Tibial artery (tissue), 4 donors: Measurements from ENCODE around the gene CXCL8.
A peak's percentile ranks its signal among the peaks of the same experiment; 100 is the strongest.

Experiments
- DNase-seq, 2 donors: peaks; one replicate each; pipeline ENCODE4 v3.0.0-alpha.2; 2019
- H3K27ac ChIP-seq, 2 donors: fragments of 200-600 bp; sonication (generic) in 1 of 2; 1 replicate in 1 of 2; 2 replicates in 1 of 2; pipeline ENCODE4 v1.5.1; 2018 to 2019; ENCODE audit warnings: mild to moderate bottlenecking in 1 of 2
- H3K27me3 ChIP-seq, 2 donors: fragments of 200-600 bp; sonication (generic) in 1 of 2; one replicate each; pipeline versions ENCODE4 v1.5.1 to v1.6.0; 2016 to 2019
- H3K36me3 ChIP-seq, 3 donors: fragments of 200-600 bp; sonication (generic) in 2 of 3; one replicate each; pipeline ENCODE4 v1.5.1; 2016 to 2019; ENCODE audit warnings: mild to moderate bottlenecking in 2 of 3
- H3K4me1 ChIP-seq, 4 donors: fragments of 200-600 bp; sonication (generic) in 2 of 4; 1 replicate in 3 of 4; 2 replicates in 1 of 4; pipeline ENCODE4 v1.5.1; 2016 to 2019
- H3K4me3 ChIP-seq, 2 donors: fragments of 200-600 bp; sonication (generic) in 1 of 2; 1 replicate in 1 of 2; 2 replicates in 1 of 2; pipeline ENCODE4 v1.5.1; 2018 to 2019; ENCODE audit warnings: mild to moderate bottlenecking in 2 of 2
- H3K9me3 ChIP-seq, 3 donors: fragments of 200-600 bp; sonication (generic) in 1 of 3; one replicate each; pipeline ENCODE4 v1.5.1; 2016 to 2019
- intact Hi-C: fragments of 100-400 bp; cut with DNase I; formaldehyde crosslinking; loops from one replicate; pipeline ENCODE4 v1.15.0; 2023; ENCODE audit warnings: low total_unique reads
- TF ChIP-seq, protein P1 (sequence below), 2 experiments: fragments of 200-600 bp in 1 of 2; fragments of 450-650 bp in 1 of 2; IDR thresholded peaks; one replicate each; pipeline ENCODE4 v1.5.1; 2017 to 2019; ENCODE audit warnings: antibody characterized with exemption in 2 of 2, mild to moderate bottlenecking in 1 of 2, moderate library complexity in 1 of 2

CXCL8 gene

DNA sequence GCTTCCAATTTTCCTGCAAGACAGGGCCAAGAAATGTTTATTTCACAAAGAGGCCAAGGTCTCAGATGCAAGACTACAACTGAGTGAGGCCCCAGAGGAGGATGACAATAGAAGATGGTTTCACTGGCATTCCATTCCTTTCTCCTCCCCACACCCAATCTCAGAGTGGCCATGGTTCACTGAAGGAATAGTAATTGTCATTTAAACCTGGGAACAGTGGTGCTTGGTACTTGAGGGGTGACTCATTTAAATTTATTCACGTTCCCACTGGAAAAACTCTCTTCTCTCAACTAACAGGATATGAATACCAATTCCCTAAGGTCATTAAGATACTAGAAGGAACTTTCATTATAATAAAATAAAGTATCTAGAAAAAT is 35.3 kb upstream of the CXCL8 start:
- Histone ChIP-seq H3K4me1 (peaks cover 0 to 32% (median 29%) of the 10 kb centered on the region in 4 donors), H3K27me3 (no peaks in the 10 kb centered on the region), H3K36me3 (no peaks in the 10 kb centered on the region), H3K9me3 (no peaks in the 10 kb centered on the region), H3K4me3 (no peak overlapping the region), H3K27ac (peak overlapping the region; percentile 45 to 58)
- DNase-seq, result no peak
- intact Hi-C loops, result no loop called here
- TF ChIP-seq, protein P1, sequence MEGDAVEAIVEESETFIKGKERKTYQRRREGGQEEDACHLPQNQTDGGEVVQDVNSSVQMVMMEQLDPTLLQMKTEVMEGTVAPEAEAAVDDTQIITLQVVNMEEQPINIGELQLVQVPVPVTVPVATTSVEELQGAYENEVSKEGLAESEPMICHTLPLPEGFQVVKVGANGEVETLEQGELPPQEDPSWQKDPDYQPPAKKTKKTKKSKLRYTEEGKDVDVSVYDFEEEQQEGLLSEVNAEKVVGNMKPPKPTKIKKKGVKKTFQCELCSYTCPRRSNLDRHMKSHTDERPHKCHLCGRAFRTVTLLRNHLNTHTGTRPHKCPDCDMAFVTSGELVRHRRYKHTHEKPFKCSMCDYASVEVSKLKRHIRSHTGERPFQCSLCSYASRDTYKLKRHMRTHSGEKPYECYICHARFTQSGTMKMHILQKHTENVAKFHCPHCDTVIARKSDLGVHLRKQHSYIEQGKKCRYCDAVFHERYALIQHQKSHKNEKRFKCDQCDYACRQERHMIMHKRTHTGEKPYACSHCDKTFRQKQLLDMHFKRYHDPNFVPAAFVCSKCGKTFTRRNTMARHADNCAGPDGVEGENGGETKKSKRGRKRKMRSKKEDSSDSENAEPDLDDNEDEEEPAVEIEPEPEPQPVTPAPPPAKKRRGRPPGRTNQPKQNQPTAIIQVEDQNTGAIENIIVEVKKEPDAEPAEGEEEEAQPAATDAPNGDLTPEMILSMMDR (IDR thresholded peaks at IDR 0.05), result no peak

- intact Hi-C loops, result no loop called here
- no peaks in the 10 kb centered on the region for H3K9me3 ChIP-seq
- no peak for DNase-seq
- TF ChIP-seq, protein P1 (IDR thresholded peaks at IDR 0.05), result no peak
- peak overlapping the region; percentile 45 to 58 for H3K27ac ChIP-seq
- no peaks in the 10 kb centered on the region for H3K27me3 ChIP-seq
- no peak overlapping the region for H3K4me3 ChIP-seq
- no peaks in the 10 kb centered on the region for H3K36me3 ChIP-seq
- peaks cover 0 to 32% (median 29%) of the 10 kb centered on the region in 4 donors for H3K4me1 ChIP-seq
Measured at GRCh38 chr4:73705721-73706120, 34.6 kb upstream of the CXCL8 start.

DNA sequence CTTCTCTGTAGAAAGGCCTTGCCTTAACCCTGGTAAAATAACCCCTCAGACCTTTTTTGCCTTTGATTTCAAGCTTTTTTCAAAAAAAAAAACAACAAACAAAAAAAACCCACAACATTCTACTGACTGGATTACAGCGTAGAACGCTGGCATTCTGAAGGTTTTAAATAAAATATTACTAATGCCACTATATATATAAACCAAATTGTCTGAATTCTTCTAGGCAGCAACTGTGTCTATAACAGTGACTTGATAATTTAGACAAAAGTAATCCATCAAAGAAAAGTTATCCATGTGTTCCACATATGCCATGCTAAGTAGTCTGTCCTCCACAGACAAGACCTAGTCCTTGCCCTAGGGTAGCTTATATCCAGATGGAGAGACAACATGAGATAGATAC is 33.6 kb upstream of the CXCL8 start:
- no peaks in the 10 kb centered on the region for H3K36me3 ChIP-seq
- TF ChIP-seq, protein P1 (IDR thresholded peaks at IDR 0.05), result no peak
- H3K27me3 ChIP-seq, result no peaks in the 10 kb centered on the region
- no peaks in the 10 kb centered on the region for H3K9me3 ChIP-seq
- H3K27ac ChIP-seq, result no peak overlapping the region
- H3K4me3 ChIP-seq, result no peak overlapping the region
- H3K4me1 ChIP-seq, result peaks cover 0 to 32% (median 29%) of the 10 kb centered on the region in 4 donors
- intact Hi-C loops, result no loop called here
- no peak for DNase-seq

DNA sequence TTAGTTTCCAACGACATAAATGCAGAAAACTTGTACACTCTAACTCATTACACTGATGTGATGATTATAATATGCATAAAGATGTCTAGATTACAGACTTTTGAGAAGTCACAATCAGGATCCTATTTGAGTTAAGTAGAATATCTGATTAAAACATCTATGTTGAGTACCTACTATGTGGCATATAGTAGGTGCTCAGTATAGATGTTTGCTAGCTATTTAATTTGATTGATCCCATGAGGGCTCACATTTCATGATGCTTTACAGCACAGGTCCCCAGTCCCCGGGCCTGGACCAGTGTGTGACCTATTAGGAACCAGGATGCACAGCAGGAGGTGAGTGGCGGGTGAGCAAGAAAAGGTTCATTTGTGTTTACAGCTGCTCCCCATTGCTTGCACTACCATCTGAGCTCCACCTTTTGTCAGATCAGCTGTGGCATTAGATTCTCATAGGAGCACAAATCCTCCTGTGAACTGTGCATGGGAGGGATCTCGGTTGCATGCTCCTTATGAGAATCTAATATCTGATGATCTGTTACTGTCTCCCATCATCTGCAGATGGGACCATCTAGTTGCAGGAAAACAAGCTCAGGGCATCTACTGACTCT is 33.0 kb upstream of the CXCL8 start:
- H3K27ac ChIP-seq, result no peak overlapping the region

DNA sequence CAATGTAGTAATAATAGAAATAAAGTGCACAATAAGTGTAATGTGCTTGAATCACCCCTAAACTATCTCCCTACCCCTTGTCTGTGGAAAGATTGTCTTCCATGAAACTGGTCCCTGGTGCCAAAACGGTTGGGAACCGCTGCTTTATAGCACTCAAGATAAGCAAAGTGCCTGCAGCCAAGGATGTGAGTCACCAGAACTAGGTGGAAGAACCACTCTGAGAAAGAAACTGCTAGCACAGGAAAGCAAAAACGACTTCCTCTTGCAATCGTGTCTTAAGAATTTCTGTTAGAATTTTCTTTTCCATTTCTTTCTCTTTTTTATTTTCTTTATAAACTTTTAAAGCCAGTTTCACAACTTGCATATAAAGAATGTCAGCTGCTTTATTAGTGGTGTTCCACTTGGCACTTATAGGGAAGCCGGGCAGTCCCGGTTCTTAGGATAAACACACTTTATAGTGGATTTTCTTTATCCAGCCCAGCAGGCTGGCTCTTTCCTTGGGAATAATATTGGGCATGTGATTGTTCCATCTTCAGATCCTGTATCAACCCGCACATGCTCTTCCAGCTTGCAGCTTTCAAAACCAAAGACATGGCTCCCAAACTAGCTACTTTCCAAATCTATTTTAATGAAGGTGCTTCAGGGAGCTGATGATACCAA is 32.3 kb upstream of the CXCL8 start:
- intact Hi-C loops, result no loop called here
- DNase-seq, result peak; percentile 66 to 78
- H3K4me3 ChIP-seq, result peak overlapping the region in 1 of 2 donors; percentile 22
- H3K4me1 ChIP-seq, result peaks cover 0 to 32% (median 29%) of the 10 kb centered on the region in 4 donors
- H3K36me3 ChIP-seq, result no peaks in the 10 kb centered on the region
- no peaks in the 10 kb centered on the region for H3K9me3 ChIP-seq
- TF ChIP-seq, protein P1 (IDR thresholded peaks at IDR 0.05), result no peak
- H3K27ac ChIP-seq, result peak overlapping the region; percentile 32 to 63
- H3K27me3 ChIP-seq, result no peaks in the 10 kb centered on the region

More for the DNA sequence above, 33.0 kb upstream of the CXCL8 start:
- H3K36me3 ChIP-seq, result no peaks in the 10 kb centered on the region
- intact Hi-C loops, result no loop called here
- no peaks in the 10 kb centered on the region for H3K27me3 ChIP-seq
- no peak for DNase-seq
- H3K4me3 ChIP-seq, result no peak overlapping the region
- TF ChIP-seq, protein P1 (IDR thresholded peaks at IDR 0.05), result no peak
- peaks cover 0 to 32% (median 29%) of the 10 kb centered on the region in 4 donors for H3K4me1 ChIP-seq
- H3K9me3 ChIP-seq, result no peaks in the 10 kb centered on the region
